Testis (tissue), 2 donors: ENCODE results near the gene HDAC9.

Source experiments
- CTCF ChIP-seq, 3 experiments: fragments of 450-650 bp in 2 of 3; fragments of 200-600 bp in 1 of 3; sonication (generic) in 1 of 3; IDR thresholded peaks; one replicate each; pipeline ENCODE4 v1.5.1; 2016 to 2019; ENCODE audit warnings: antibody characterized with exemption in 3 of 3, mild to moderate bottlenecking in 2 of 3, moderate library complexity in 1 of 3
- POLR2A ChIP-seq: fragments of 450-650 bp; IDR thresholded peaks from one replicate; pipeline ENCODE4 v1.6.1; 2017; ENCODE audit warnings: antibody characterized with exemption, mild to moderate bottlenecking, moderate library complexity

GRCh38 chr7:18706670-18707069 is 211.1 kb downstream of the HDAC9 start:
- TF ChIP-seq CTCF (IDR thresholded peaks at IDR 0.05) (no peak), POLR2A (no peak)
